Body of pancreas (tissue), 4 donors: ENCODE data around the gene SLC35D1.

Experiments
- CTCF ChIP-seq, 7 experiments: fragments of 450-650 bp in 4 of 7; fragments of 200-600 bp in 3 of 7; sonication (generic) in 3 of 7; IDR thresholded peaks; one replicate each; pipeline ENCODE4 v1.5.1; 2016 to 2019; ENCODE audit warnings: antibody characterized with exemption in 7 of 7
- POLR2A ChIP-seq, 3 donors: fragments of 450-650 bp; IDR thresholded peaks; one replicate each; pipeline ENCODE4 v1.6.1; 2016; ENCODE audit warnings: antibody characterized with exemption in 3 of 3, mild to moderate bottlenecking in 2 of 3

GRCh38 chr1:66981679-66982078 is 72.3 kb downstream of the SLC35D1 start:
- TF ChIP-seq CTCF (IDR thresholded peaks at IDR 0.05) (no peak), POLR2A (IDR thresholded peaks at IDR 0.05) (no peak)
